Measurements from ENCODE around the gene PDZD4. TPM values are rescaled to one million over a fixed set of nuclear protein-coding genes. Genes with fewer than 3 reads are reported as not detected.

Gene PDZD4
- total and polyA plus RNA-seq, 9 of the 15 experiments (the other 6 are each of a cell fraction or from before 2014, with no cell fraction given) = 0.05 to 0.38 (median 0.07) TPM; not detected in 5

GRCh38 chrX:153816831-153817690, 13.3 kb downstream of the PDZD4 start:
- peaks cover 5 to 21% of the 10 kb centered on the region in 2 experiments; a peak in 4 of 5 replicates for H3K4me1 ChIP-seq (replicated peaks in 1 of 2; ENCODE audit: control insufficient read depth in 2 of 2, insufficient read depth in 2 of 2, low read length in 2 of 2)
- BruUV-seq (replicated peaks) = no TSS peak
- intact Hi-C loops (cut with micrococcal nuclease) (no loop called here), in situ Hi-C loops (cut with MboI) (loop anchor here (5.0 kb wide), 1 partner anchor 320 kb away; no protein-coding TSS in a partner anchor)
- H3K4me2 ChIP-seq (ENCODE audit: insufficient read depth, low read length) = no peak overlapping the region
- peak; percentile 62 for FAIRE-seq
- ChIA-PET POLR2A (no interaction called here), CTCF (ENCODE audit: low intra/inter-chr PET ratio) (no interaction called here)
- WGBS (ENCODE audit: insufficient coverage, low coverage, missing lambda C conversion rate) = 25% methylated on average over 23 of the region's 25 CpGs
- H4K20me1 ChIP-seq (replicated peaks; ENCODE audit: control insufficient read depth, insufficient read depth, low read length) = no peaks in the 10 kb centered on the region; the same call in 1 of the 2 replicates
- H3K27me3 ChIP-seq (ENCODE audit: control insufficient read depth in 2 of 2, insufficient read depth in 2 of 2, low read length in 2 of 2) = peaks cover 11 to 16% of the 10 kb centered on the region in 2 experiments; a peak in 3 of 5 replicates
- H3K79me2 ChIP-seq (ENCODE audit: control insufficient read depth, insufficient read depth, low read length) = no peaks in the 10 kb centered on the region
- H3K4me3 ChIP-seq = no peak overlapping the region
- no peak overlapping the region for H3K27ac ChIP-seq (ENCODE audit: extremely low read depth, low read depth, low read length)
- ATAC-seq = peak; percentile 81
- H2AFZ ChIP-seq (ENCODE audit: low read depth, low read length) = peak overlapping the region; percentile 14
- peak; percentile 47 to 64 (median 54) for DNase-seq (ENCODE audit: extremely low read depth in 1 of 4, low spot score in 3 of 4)
- no peaks in the 10 kb centered on the region for H3K36me3 ChIP-seq (ENCODE audit: control insufficient read depth, insufficient read depth, low read length)
- H3K9ac ChIP-seq (ENCODE audit: insufficient read depth in 1 of 2, low read depth in 2 of 2, low read length in 2 of 2) = no peak overlapping the region
- no peaks in the 10 kb centered on the region for H3K9me3 ChIP-seq (replicated peaks; ENCODE audit: control insufficient read depth, insufficient read depth, low read depth, low read length)
- H3K9me1 ChIP-seq (ENCODE audit: control insufficient read depth, insufficient read depth, low read length) = no peaks in the 10 kb centered on the region
- no peak for TF ChIP-seq TSHZ1 (CRISPR knock-in tag; IDR thresholded peaks at IDR 0.05)
- TF ChIP-seq SMC3 (conservative IDR thresholded peaks at IDR 0.05; ENCODE audit: insufficient read depth, low read depth, low read length) = 0 out of 2 replicates have a peak, but pooled peaks have one; percentile 19
- TF ChIP-seq, protein P1, sequence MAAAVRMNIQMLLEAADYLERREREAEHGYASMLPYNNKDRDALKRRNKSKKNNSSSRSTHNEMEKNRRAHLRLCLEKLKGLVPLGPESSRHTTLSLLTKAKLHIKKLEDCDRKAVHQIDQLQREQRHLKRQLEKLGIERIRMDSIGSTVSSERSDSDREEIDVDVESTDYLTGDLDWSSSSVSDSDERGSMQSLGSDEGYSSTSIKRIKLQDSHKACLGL (CRISPR knock-in tag; IDR thresholded peaks at IDR 0.05; ENCODE audit: borderline replicate concordance, poor library complexity, severe bottlenecking) = no peak
- TF ChIP-seq POU5F1 (IDR thresholded peaks at IDR 0.05; ENCODE audit: borderline replicate concordance, low read depth, low read length, partially characterized antibody) = no peak
- TF ChIP-seq E4F1 (CRISPR knock-in tag; IDR thresholded peaks at IDR 0.05; ENCODE audit: borderline replicate concordance) = no peak
- no peak for TF ChIP-seq NFE2L1 (tag; IDR thresholded peaks at IDR 0.05; ENCODE audit: borderline replicate concordance, low read depth)

All from K562 (cell line).